ENCODE measurements around the gene TTYH2. TPM values are rescaled to one million over a fixed set of nuclear protein-coding genes. Genes with fewer than 3 reads are reported as not detected.

Gene TTYH2
- total RNA-seq, 3 donors from 2014 or later, result 4.2 to 5.9 (median 5.6) TPM

DNA sequence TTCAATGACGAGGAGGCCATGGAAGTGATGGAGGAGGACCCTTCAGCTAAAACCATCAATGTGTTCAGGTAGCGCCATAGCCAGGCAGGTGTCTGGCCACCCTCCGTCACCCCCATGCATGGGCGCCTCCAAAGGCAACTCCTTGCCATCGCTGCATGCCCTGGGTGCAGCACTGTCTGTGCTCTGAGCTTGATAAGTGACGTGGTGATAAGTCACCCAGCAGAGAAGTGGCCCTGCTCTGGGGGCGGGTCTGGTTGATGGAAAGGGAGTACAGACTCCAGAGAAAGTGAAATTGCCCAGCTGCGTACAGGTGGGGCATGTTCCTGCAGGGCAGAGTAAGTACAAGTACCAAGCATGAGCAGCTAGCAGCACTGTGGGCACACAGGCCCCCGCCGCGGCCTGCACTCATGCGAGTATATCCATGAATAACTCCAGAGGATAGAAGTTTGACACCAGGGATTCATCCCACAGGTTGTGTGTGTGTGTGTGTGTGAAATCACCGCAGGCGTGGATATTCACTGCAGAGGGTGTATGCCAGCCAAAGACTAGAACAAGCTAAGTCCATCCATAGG lies 73.7 kb downstream of the TTYH2 start:
- no peak for TF ChIP-seq POLR2AphosphoS5 (IDR thresholded peaks at IDR 0.05)
- H3K36me3 ChIP-seq, result no peaks in the 10 kb centered on the region
- intact Hi-C loops (cut with DNase I; ENCODE audit: low total_unique reads), result no loop called here
- H3K4me1 ChIP-seq, result no peaks in the 10 kb centered on the region
- no peaks in the 10 kb centered on the region for H3K9me3 ChIP-seq
- no peak overlapping the region for H3K27ac ChIP-seq
- H3K4me3 ChIP-seq, result no peak overlapping the region
- peaks cover 0 to 6% of the 10 kb centered on the region in 2 donors for H3K27me3 ChIP-seq
- no peak for DNase-seq (ENCODE audit: low spot score in 2 of 2)

- no peak overlapping the region for H3K4me3 ChIP-seq
- no peak overlapping the region for H3K27ac ChIP-seq
- no peaks in the 10 kb centered on the region for H3K36me3 ChIP-seq
- intact Hi-C loops (cut with DNase I; ENCODE audit: low total_unique reads), result no loop called here
- TF ChIP-seq POLR2A (IDR thresholded peaks at IDR 0.05), result no peak
- TF ChIP-seq, protein P1, sequence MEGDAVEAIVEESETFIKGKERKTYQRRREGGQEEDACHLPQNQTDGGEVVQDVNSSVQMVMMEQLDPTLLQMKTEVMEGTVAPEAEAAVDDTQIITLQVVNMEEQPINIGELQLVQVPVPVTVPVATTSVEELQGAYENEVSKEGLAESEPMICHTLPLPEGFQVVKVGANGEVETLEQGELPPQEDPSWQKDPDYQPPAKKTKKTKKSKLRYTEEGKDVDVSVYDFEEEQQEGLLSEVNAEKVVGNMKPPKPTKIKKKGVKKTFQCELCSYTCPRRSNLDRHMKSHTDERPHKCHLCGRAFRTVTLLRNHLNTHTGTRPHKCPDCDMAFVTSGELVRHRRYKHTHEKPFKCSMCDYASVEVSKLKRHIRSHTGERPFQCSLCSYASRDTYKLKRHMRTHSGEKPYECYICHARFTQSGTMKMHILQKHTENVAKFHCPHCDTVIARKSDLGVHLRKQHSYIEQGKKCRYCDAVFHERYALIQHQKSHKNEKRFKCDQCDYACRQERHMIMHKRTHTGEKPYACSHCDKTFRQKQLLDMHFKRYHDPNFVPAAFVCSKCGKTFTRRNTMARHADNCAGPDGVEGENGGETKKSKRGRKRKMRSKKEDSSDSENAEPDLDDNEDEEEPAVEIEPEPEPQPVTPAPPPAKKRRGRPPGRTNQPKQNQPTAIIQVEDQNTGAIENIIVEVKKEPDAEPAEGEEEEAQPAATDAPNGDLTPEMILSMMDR (IDR thresholded peaks at IDR 0.05), result no peak
- no peak for TF ChIP-seq POLR2AphosphoS5 (IDR thresholded peaks at IDR 0.05)
- peaks cover 0 to 6% of the 10 kb centered on the region in 2 donors for H3K27me3 ChIP-seq
- H3K4me1 ChIP-seq, result no peaks in the 10 kb centered on the region
- no peak for DNase-seq (ENCODE audit: low spot score in 2 of 2)
- no peaks in the 10 kb centered on the region for H3K9me3 ChIP-seq
Observed at GRCh38 chr17:74288785-74289184, 75.4 kb downstream of the TTYH2 start.

- intact Hi-C loops (cut with DNase I; ENCODE audit: low total_unique reads), result no loop called here
- no peak overlapping the region for H3K4me3 ChIP-seq
- no peak for TF ChIP-seq POLR2AphosphoS5 (IDR thresholded peaks at IDR 0.05)
- no peak for TF ChIP-seq POLR2A (IDR thresholded peaks at IDR 0.05)
- TF ChIP-seq, protein P1 (IDR thresholded peaks at IDR 0.05), result no peak
- H3K27ac ChIP-seq, result no peak overlapping the region
- peaks cover 0 to 5% of the 10 kb centered on the region in 2 donors for H3K27me3 ChIP-seq
- no peak for DNase-seq (ENCODE audit: low spot score in 2 of 2)
- H3K9me3 ChIP-seq, result no peaks in the 10 kb centered on the region
- no peaks in the 10 kb centered on the region for H3K4me1 ChIP-seq
- H3K36me3 ChIP-seq, result no peaks in the 10 kb centered on the region
Observed at GRCh38 chr17:74289688-74290087, 76.3 kb downstream of the TTYH2 start.

DNA sequence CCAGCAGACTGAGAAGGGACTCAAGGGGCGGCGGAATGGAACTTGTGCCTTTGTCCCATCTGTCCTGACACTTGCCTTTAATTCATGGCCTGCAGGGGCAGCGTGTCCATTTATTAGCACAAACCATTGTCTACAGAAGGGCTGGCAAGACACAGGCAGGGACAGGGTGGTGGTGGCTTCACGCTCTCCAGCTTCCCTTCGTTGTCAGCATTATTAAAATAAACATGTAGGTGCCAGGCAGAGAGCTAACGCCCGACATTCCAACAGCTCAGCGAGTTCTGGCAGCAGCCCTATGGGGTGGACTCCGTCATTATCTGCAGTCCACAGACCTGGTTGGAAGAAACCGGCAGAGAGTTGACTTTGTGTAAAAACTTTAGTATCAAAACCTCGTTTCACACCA lies 77.0 kb downstream of the TTYH2 start:
- no peak for DNase-seq (ENCODE audit: low spot score in 2 of 2)
- H3K4me1 ChIP-seq, result no peaks in the 10 kb centered on the region
- H3K36me3 ChIP-seq, result no peaks in the 10 kb centered on the region
- no peaks in the 10 kb centered on the region for H3K9me3 ChIP-seq
- no peak overlapping the region for H3K27ac ChIP-seq
- no peaks in the 10 kb centered on the region for H3K27me3 ChIP-seq
- intact Hi-C loops (cut with DNase I; ENCODE audit: low total_unique reads), result no loop called here
- no peak overlapping the region for H3K4me3 ChIP-seq
- TF ChIP-seq, protein P1 (IDR thresholded peaks at IDR 0.05), result no peak
- TF ChIP-seq POLR2AphosphoS5 (IDR thresholded peaks at IDR 0.05), result no peak
- TF ChIP-seq POLR2A (IDR thresholded peaks at IDR 0.05), result no peak

GRCh38 chr17:74292495-74292894 lies 79.1 kb downstream of the TTYH2 start:
- Histone ChIP-seq H3K9me3 (no peaks in the 10 kb centered on the region), H3K4me1 (no peaks in the 10 kb centered on the region), H3K27me3 (no peaks in the 10 kb centered on the region), H3K36me3 (no peaks in the 10 kb centered on the region), H3K27ac (no peak overlapping the region), H3K4me3 (no peak overlapping the region)
- intact Hi-C loops (cut with DNase I; ENCODE audit: low total_unique reads), result no loop called here
- DNase-seq (ENCODE audit: low spot score in 2 of 2), result no peak
- TF ChIP-seq, protein P1 (IDR thresholded peaks at IDR 0.05), result no peak
- TF ChIP-seq POLR2A (IDR thresholded peaks at IDR 0.05) (no peak), POLR2AphosphoS5 (IDR thresholded peaks at IDR 0.05) (no peak)

Measured in breast epithelium (tissue), 4 donors.